ENCODE measurements around the gene SOX6.
"Not testable (repeated sequence)": the region's sequence is repeated elsewhere in the genome, so short reads cannot be mapped to it uniquely, and the experiment has no call there.

The SOX6 gene

DNA sequence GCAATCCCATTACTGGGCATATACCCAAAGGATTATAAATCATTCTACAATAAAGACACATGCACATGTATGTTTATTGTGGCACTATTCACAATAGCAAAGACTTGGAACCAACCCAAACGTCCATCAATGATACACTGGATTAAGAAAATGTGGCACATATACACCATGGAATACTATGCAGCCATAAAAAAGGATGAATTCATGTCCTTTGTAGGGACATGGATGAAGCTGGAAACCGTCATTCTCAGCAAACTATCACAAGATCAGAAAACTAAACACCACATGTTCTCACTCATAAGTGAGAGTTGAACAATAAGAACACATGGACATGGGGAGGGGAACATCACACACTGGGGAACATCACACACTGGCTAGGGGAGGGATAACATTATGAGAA is 34.5 kb upstream of the SOX6 start:
- H3K27me3 ChIP-seq (ENCODE audit: control insufficient read depth, insufficient read depth, low read length, poor library complexity, severe bottlenecking): peaks cover 14% of the 10 kb centered on the region

DNA sequence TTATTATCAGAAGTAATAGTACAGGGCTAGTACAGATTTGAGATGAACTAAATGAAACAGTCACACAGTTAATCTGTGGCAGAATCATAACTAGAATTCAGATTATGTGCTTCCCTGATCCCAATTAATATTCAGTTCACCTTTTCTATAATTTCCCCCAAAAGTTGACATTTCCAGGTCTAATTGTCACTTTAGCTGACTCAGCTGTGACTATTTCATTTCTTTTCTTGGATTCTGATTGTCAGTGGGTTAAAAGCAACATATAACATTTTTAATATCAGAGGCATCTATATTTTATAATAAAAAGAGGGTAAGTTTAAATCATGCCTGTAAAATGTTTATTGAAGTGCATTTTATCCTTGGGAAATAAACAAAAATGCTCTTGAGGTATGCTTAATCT is 28.8 kb upstream of the SOX6 start:
- Histone ChIP-seq H3K4me1 (ENCODE audit: control insufficient read depth, insufficient read depth, low read length) (no peaks in the 10 kb centered on the region), H3K9me3 (ENCODE audit: control insufficient read depth, low read length) (no peaks in the 10 kb centered on the region), H3K36me3 (ENCODE audit: control insufficient read depth, insufficient read depth, low read length) (no peaks in the 10 kb centered on the region), H3K27me3 (ENCODE audit: control insufficient read depth, insufficient read depth, low read length, poor library complexity, severe bottlenecking) (no peaks in the 10 kb centered on the region), H3K27ac (ENCODE audit: insufficient read depth, low read depth, low read length, poor library complexity, severe bottlenecking) (no peak overlapping the region), H3K4me3 (ENCODE audit: insufficient read depth, low read depth, low read length) (no peak overlapping the region)

More for the DNA sequence above, 34.5 kb upstream of the SOX6 start:
- not testable (repeated sequence) for H3K4me1 ChIP-seq (ENCODE audit: control insufficient read depth, insufficient read depth, low read length); H3K36me3 ChIP-seq (ENCODE audit: control insufficient read depth, insufficient read depth, low read length); H3K27ac ChIP-seq (ENCODE audit: insufficient read depth, low read depth, low read length, poor library complexity, severe bottlenecking); H3K4me3 ChIP-seq (ENCODE audit: insufficient read depth, low read depth, low read length); H3K9me3 ChIP-seq (ENCODE audit: control insufficient read depth, low read length)
- no CpG with 5 or more reads among the region's 2 CpGs for WGBS, 2 experiments

GRCh38 chr11:16382638-16383380 is 26.5 kb upstream of the SOX6 start:
- Histone ChIP-seq H3K27me3 (ENCODE audit: control insufficient read depth, insufficient read depth, low read length, poor library complexity, severe bottlenecking) (no peaks in the 10 kb centered on the region), H3K4me3 (ENCODE audit: insufficient read depth, low read depth, low read length) (no peak overlapping the region), H3K27ac (ENCODE audit: insufficient read depth, low read depth, low read length, poor library complexity, severe bottlenecking) (no peak overlapping the region), H3K9me3 (ENCODE audit: control insufficient read depth, low read length) (no peaks in the 10 kb centered on the region), H3K4me1 (ENCODE audit: control insufficient read depth, insufficient read depth, low read length) (no peaks in the 10 kb centered on the region), H3K36me3 (ENCODE audit: control insufficient read depth, insufficient read depth, low read length) (no peaks in the 10 kb centered on the region)
- 85% methylated on average over 2 of the region's 2 CpGs; no CpG with 5 or more reads in 1 of the 2 experiments for WGBS, 2 experiments

DNA sequence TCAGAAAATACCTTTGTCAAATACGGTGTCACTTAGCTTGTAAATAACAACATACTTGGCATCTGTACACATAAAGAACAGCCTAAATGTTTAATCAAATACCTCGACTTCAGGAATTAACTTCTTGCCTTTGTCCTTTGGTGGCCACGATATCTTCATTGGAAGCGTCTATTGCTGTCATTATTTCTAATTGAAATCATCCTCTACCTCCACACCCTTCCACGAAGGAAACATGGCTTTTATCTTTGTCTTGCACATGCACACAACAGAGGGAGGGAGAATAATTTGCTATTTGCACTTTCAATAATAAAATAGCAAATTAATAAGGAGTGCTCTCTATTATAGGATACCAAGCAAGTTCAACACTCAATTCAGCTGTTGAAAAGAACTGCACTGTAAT is 25.8 kb upstream of the SOX6 start:
- H3K27ac ChIP-seq (ENCODE audit: insufficient read depth, low read depth, low read length, poor library complexity, severe bottlenecking): no peak overlapping the region
- WGBS, 2 experiments: 90 to 92% methylated on average over 4 of the region's 5 CpGs
- H3K4me3 ChIP-seq (ENCODE audit: insufficient read depth, low read depth, low read length): no peak overlapping the region
- no peaks in the 10 kb centered on the region for H3K4me1 ChIP-seq (ENCODE audit: control insufficient read depth, insufficient read depth, low read length)
- H3K9me3 ChIP-seq (ENCODE audit: control insufficient read depth, low read length): no peaks in the 10 kb centered on the region
- no peaks in the 10 kb centered on the region for H3K27me3 ChIP-seq (ENCODE audit: control insufficient read depth, insufficient read depth, low read length, poor library complexity, severe bottlenecking)
- no peaks in the 10 kb centered on the region for H3K36me3 ChIP-seq (ENCODE audit: control insufficient read depth, insufficient read depth, low read length)

DNA sequence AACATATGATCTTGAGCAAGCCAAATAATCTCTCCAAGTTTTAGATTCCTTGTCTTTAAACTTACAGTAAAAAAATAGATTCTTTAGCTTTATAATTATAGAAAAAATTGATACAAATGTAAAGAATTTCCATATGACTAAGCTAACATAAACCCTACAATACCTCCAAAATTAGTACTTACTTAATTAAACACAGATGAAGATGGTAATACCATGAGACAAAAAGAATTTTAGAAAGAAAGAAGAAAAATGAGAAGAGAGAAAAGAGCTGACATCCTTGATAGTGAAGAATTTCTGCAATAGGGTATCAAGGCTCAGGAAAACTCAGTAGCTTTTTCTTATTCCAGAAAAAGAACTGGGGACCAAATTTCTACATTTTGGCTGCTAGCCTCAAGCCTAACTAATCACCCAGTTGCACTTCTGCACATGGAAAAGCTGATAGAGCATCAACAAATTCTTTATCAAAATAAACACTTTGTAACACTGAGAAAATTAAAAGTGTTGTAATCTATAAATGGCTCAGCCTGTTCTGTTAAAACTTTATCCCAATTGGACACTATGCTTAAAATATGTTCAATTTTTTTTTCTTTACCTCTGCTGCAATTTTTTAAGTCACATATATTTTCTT is 24.7 kb upstream of the SOX6 start:
- H3K9me3 ChIP-seq (ENCODE audit: control insufficient read depth, low read length): no peaks in the 10 kb centered on the region
- H3K27ac ChIP-seq (ENCODE audit: insufficient read depth, low read depth, low read length, poor library complexity, severe bottlenecking): no peak overlapping the region
- H3K4me3 ChIP-seq (ENCODE audit: insufficient read depth, low read depth, low read length): no peak overlapping the region

GRCh38 chr11:16378906-16379305 is 22.6 kb upstream of the SOX6 start:
- 87 to 90% methylated on average over 2 of the region's 2 CpGs for WGBS, 2 experiments
- no peaks in the 10 kb centered on the region for H3K36me3 ChIP-seq (ENCODE audit: control insufficient read depth, insufficient read depth, low read length)
- no peaks in the 10 kb centered on the region for H3K4me1 ChIP-seq (ENCODE audit: control insufficient read depth, insufficient read depth, low read length)
- no peaks in the 10 kb centered on the region for H3K9me3 ChIP-seq (ENCODE audit: control insufficient read depth, low read length)
- no peak overlapping the region for H3K4me3 ChIP-seq (ENCODE audit: insufficient read depth, low read depth, low read length)
- no peaks in the 10 kb centered on the region for H3K27me3 ChIP-seq (ENCODE audit: control insufficient read depth, insufficient read depth, low read length, poor library complexity, severe bottlenecking)
- no peak overlapping the region for H3K27ac ChIP-seq (ENCODE audit: insufficient read depth, low read depth, low read length, poor library complexity, severe bottlenecking)

More for the DNA sequence above, 24.7 kb upstream of the SOX6 start:
- H3K36me3 ChIP-seq (ENCODE audit: control insufficient read depth, insufficient read depth, low read length): no peaks in the 10 kb centered on the region
- H3K4me1 ChIP-seq (ENCODE audit: control insufficient read depth, insufficient read depth, low read length): no peaks in the 10 kb centered on the region
- no peaks in the 10 kb centered on the region for H3K27me3 ChIP-seq (ENCODE audit: control insufficient read depth, insufficient read depth, low read length, poor library complexity, severe bottlenecking)

GRCh38 chr11:16377746-16378145 is 21.4 kb upstream of the SOX6 start:
- Histone ChIP-seq H3K9me3 (ENCODE audit: control insufficient read depth, low read length) (no peaks in the 10 kb centered on the region), H3K36me3 (ENCODE audit: control insufficient read depth, insufficient read depth, low read length) (no peaks in the 10 kb centered on the region), H3K4me3 (ENCODE audit: insufficient read depth, low read depth, low read length) (no peak overlapping the region), H3K27me3 (ENCODE audit: control insufficient read depth, insufficient read depth, low read length, poor library complexity, severe bottlenecking) (no peaks in the 10 kb centered on the region), H3K27ac (ENCODE audit: insufficient read depth, low read depth, low read length, poor library complexity, severe bottlenecking) (no peak overlapping the region), H3K4me1 (ENCODE audit: control insufficient read depth, insufficient read depth, low read length) (no peaks in the 10 kb centered on the region)
- WGBS, 2 experiments: 93 to 97% methylated on average over 3 to 4 of the region's 5 CpGs

DNA sequence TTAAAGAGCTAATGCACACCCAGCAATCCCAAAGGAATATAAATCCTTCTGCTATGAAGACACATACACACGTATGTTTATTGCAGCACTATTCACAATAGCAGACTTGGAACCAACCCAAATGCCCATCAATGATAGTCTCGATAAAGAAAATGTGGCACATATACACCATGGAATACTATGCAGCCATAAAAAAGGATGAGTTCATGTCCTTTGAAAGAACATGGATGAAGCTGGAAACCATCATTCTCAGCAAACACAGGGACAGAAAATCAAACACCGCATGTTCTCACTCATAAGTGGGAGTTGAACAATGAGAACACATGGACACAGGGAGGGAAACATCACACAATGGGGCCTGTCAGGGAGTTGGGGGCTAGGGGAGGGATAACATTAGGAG is 19.3 kb upstream of the SOX6 start:
- not testable (repeated sequence) for H3K36me3 ChIP-seq (ENCODE audit: control insufficient read depth, insufficient read depth, low read length); H3K9me3 ChIP-seq (ENCODE audit: control insufficient read depth, low read length); H3K4me1 ChIP-seq (ENCODE audit: control insufficient read depth, insufficient read depth, low read length); H3K27ac ChIP-seq (ENCODE audit: insufficient read depth, low read depth, low read length, poor library complexity, severe bottlenecking); H3K27me3 ChIP-seq (ENCODE audit: control insufficient read depth, insufficient read depth, low read length, poor library complexity, severe bottlenecking); H3K4me3 ChIP-seq (ENCODE audit: insufficient read depth, low read depth, low read length)
- WGBS, 2 experiments: 84 to 90% methylated on average over 3 of the region's 3 CpGs

DNA sequence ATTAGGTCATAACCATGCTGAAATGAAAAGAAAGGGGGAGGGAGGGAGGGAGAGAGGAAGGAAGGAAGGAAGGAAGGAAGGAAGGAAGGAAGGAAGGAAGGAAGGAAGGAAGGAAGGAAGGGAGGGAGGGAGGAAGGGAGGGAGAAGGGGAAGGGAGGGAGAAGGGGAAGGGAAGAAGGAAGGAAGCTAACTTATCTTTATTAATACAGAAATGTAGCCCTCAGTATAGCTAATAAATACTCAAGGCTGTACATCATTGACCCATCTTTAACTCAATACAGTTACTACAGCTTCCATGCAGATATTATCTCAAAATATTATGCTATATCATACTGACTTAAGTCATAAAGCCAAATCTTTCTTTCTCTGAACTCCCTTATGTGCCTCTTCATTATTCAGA is 17.4 kb upstream of the SOX6 start:
- Histone ChIP-seq H3K36me3 (ENCODE audit: control insufficient read depth, insufficient read depth, low read length) (no peaks in the 10 kb centered on the region), H3K9me3 (ENCODE audit: control insufficient read depth, low read length) (no peaks in the 10 kb centered on the region), H3K4me1 (ENCODE audit: control insufficient read depth, insufficient read depth, low read length) (no peaks in the 10 kb centered on the region), H3K4me3 (ENCODE audit: insufficient read depth, low read depth, low read length) (no peak overlapping the region), H3K27ac (ENCODE audit: insufficient read depth, low read depth, low read length, poor library complexity, severe bottlenecking) (no peak overlapping the region), H3K27me3 (ENCODE audit: control insufficient read depth, insufficient read depth, low read length, poor library complexity, severe bottlenecking) (no peaks in the 10 kb centered on the region)

DNA sequence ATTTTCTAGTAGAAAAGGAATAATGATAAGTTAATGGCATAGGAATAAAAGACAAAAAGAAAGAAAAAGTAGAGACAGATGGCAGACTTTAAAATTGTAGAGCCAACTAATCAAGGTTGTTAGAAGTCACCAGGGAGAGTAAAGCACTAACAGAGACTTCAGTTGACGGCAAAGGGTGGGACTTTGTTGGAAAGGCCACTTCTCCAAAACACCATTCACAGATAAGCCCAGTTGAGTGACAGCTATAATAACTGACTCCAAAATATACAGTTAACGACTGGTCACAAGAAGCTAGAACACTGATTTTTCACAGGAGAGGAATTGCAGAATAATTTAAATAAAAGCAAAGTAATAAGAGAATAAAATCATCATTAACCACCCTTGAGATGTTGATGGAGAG is 16.0 kb upstream of the SOX6 start:
- no peaks in the 10 kb centered on the region for H3K36me3 ChIP-seq (ENCODE audit: control insufficient read depth, insufficient read depth, low read length)
- WGBS, 2 experiments: 83 to 93% methylated on average over 1 to 2 of the region's 2 CpGs
- no peak overlapping the region for H3K4me3 ChIP-seq (ENCODE audit: insufficient read depth, low read depth, low read length)
- no peaks in the 10 kb centered on the region for H3K4me1 ChIP-seq (ENCODE audit: control insufficient read depth, insufficient read depth, low read length)
- H3K27me3 ChIP-seq (ENCODE audit: control insufficient read depth, insufficient read depth, low read length, poor library complexity, severe bottlenecking): no peaks in the 10 kb centered on the region
- H3K27ac ChIP-seq (ENCODE audit: insufficient read depth, low read depth, low read length, poor library complexity, severe bottlenecking): no peak overlapping the region
- H3K9me3 ChIP-seq (ENCODE audit: control insufficient read depth, low read length): no peaks in the 10 kb centered on the region

Measured in ectodermal cell (in vitro differentiated cells).